Pericardium fibroblast (primary cell): ENCODE measurements around the gene EFR3B. TPM values are rescaled to one million over a fixed set of nuclear protein-coding genes. Genes with fewer than 3 reads are reported as not detected.

Source experiments
- total RNA-seq: library from RNA; depleted of rRNA; stranded (reverse); fragments of >200 nt; gene quantifications from 2 replicates; pipeline ENCODE4 v1.2.3, GENCODE V29; 2015

Gene EFR3B, protein sequence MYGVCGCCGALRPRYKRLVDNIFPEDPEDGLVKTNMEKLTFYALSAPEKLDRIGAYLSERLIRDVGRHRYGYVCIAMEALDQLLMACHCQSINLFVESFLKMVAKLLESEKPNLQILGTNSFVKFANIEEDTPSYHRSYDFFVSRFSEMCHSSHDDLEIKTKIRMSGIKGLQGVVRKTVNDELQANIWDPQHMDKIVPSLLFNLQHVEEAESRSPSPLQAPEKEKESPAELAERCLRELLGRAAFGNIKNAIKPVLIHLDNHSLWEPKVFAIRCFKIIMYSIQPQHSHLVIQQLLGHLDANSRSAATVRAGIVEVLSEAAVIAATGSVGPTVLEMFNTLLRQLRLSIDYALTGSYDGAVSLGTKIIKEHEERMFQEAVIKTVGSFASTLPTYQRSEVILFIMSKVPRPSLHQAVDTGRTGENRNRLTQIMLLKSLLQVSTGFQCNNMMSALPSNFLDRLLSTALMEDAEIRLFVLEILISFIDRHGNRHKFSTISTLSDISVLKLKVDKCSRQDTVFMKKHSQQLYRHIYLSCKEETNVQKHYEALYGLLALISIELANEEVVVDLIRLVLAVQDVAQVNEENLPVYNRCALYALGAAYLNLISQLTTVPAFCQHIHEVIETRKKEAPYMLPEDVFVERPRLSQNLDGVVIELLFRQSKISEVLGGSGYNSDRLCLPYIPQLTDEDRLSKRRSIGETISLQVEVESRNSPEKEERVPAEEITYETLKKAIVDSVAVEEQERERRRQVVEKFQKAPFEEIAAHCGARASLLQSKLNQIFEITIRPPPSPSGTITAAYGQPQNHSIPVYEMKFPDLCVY
- total RNA-seq, result 0.47 and 0.60 TPM in 2 replicates

DNA sequence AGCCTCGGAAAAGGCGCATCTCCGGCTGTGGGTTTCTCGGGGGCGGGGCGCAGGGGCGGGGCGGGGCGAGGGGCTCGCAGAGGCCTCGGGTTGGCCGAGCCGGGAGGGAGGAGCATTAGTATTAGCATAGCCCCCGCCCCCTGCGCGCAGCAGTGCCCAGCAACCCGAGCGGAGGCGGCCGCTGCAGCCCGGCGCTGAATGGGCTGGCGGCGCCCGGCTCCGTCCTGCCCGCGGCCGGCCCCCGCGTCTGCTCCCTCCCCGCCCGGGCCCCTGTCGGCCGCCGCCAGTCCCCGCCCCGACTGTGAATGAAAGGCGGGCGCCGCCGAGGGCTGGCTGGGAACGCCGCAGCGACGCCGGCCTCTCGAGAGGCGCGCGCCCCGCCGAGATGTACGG, at the start of gene EFR3B:
Gene EFR3B (plus strand): TSS at position 149 of the 393 bp plus-strand sequence. CDS start 237 bp downstream, at position 386.

DNA sequence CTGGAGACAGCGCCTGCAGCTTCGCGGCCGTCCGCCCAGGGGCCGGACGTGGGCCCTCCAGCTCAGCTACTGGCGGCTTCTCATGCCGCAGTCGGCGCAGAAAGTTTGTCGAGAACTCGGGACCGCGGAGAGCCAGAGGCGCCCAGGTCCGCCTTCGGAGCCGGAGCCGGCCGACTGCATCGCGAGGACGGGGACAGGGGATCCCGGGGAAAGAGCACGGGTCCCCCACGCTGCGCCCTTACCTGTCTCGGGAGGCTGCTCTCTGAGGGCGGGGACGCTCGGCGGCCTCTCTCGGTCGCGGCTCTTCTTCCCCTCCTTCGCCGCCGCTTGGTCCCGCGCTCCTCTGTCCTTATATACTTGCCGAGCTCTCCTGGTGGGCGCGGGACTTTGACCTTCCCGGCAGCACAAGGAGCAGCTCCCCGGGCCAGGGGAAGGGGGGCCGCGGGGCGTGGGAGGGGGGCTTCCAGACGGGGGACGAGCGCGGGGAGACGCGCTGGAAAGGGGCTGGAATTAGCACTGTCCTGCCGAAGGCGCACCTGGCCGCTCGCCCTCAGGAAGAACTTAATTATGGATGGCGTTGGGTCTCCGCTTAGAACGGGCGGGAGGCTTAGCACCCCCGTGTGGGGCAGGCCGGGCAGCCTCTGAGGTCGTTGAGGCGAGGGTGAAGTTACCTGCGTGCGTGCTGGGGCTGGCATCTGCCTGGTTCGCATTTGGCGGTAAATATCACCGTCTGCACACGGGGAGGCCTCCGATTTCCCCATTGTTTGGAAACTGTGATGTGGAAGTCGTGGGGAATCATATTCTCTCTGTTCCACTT, 126.6 kb downstream of the EFR3B start, which contains the start of gene POMC:
Gene POMC (minus strand): TSS at position 325 of the 817 bp plus-strand sequence. CDS start 3,808 bp downstream, outside the sequence.

Other genes with a start within 250 kb of the EFR3B start
- 74.7 and 97.1 TPM in 2 replicates for gene PTRHD1, start 248.7 kb upstream of the EFR3B start, total RNA-seq
- 5.6 and 5.8 TPM in 2 replicates for gene CENPO, start 248.7 kb upstream of the EFR3B start, total RNA-seq
- gene ADCY3, start 121.8 kb upstream of the EFR3B start, total RNA-seq, result 46.4 and 51.9 TPM in 2 replicates
- 1.5 and 2.1 TPM in 2 replicates for gene DNAJC27, start 70.1 kb upstream of the EFR3B start, total RNA-seq
- gene POMC, start 126.5 kb downstream of the EFR3B start, total RNA-seq, result 5.3 and 6.1 TPM in 2 replicates